GM18517 (cell line): ENCODE data around the gene SEMA3B.

Experiments
- ATAC-seq: cut with Tn5 transposase; IDR thresholded peaks from one replicate; pipeline ENCODE4 v1.9.1; 2021; ENCODE audit warnings: mild to moderate bottlenecking, moderate library complexity; ENCODE audit not compliant: unreplicated experiment

Gene SEMA3B

DNA sequence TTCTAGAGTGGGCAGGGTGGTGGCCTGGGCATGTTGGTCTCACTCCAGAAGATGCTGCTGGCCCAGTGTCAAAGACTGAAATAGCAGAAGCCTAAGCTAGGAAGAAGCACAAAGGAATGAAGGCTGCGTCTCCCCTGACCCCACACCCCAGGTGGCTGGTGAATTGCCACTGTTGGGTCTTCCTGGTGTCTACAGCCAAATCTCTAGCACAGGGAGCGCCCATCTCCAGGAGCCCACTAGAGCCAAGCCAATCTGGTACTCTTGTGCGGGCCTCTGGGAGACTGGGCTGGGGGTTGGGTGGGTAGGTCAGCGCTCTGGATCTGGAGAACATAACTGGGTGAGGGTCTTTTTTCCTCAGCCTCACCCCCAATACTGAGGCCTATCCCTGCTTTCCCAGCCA is 58.2 kb downstream of the SEMA3B start:
- no peak for ATAC-seq
